Cardiac muscle cell (in vitro differentiated cells and primary cell): Measurements from ENCODE around the gene KMT2C. TPM values are rescaled to one million over a fixed set of nuclear protein-coding genes. Genes with fewer than 3 reads are reported as not detected.
A peak's percentile ranks its signal among the peaks of the same experiment; 100 is the strongest.

Experiments
- DNase-seq, 2 donors: peaks; one replicate each; pipeline versions ENCODE4 v3.0.0 to v3.0.0-alpha.2; 2010 to 2017; ENCODE audit warnings: low read depth in 1 of 2, low spot score in 1 of 2
- H3K27ac ChIP-seq: fragments of 200-600 bp; sonication (generic); 2 replicates; pipeline ENCODE4 v1.5.1; 2016
- H3K27me3 ChIP-seq: fragments of 200-600 bp; sonication (generic); 2 replicates; pipeline ENCODE4 v1.6.0; 2016; ENCODE audit warnings: control low read depth
- H3K36me3 ChIP-seq: fragments of 200-600 bp; sonication (generic); 2 replicates; pipeline ENCODE4 v1.5.1; 2016; ENCODE audit warnings: control low read depth
- H3K4me1 ChIP-seq: fragments of 200-600 bp; sonication (generic); 2 replicates; pipeline ENCODE4 v1.8.1; 2017; ENCODE audit warnings: low read depth, mild to moderate bottlenecking, mixed run types
- H3K4me3 ChIP-seq: fragments of 200-600 bp; sonication (generic); 2 replicates; pipeline ENCODE4 v1.5.1; 2016; ENCODE audit warnings: mild to moderate bottlenecking
- H3K9me3 ChIP-seq: fragments of 200-600 bp; sonication (generic); 2 replicates; pipeline ENCODE4 v1.5.1; 2017; ENCODE audit warnings: low read depth, mild to moderate bottlenecking, control low read depth
- polyA plus RNA-seq: library from polyadenylated mRNA; unstranded; fragments of >200 nt; fragmentation: Nextera tagmentation; extraction: Ambion mirVana; gene quantifications from 2 replicates; pipeline ENCODE4 v1.2.1, GENCODE V29; 2016
- total RNA-seq: library from RNA; depleted of rRNA; stranded (reverse); fragments of >200 nt; gene quantifications from 2 replicates; pipeline ENCODE4 v1.2.3, GENCODE V29; 2016
- TF ChIP-seq, protein P1 (sequence below): IDR thresholded peaks from 2 replicates; pipeline ENCODE4 v1.5.1; 2012; ENCODE audit warnings: low read depth, mild to moderate bottlenecking, low read length

KMT2C gene
- total and polyA plus RNA-seq, 2 experiments from 2014 or later: 22.8 to 37.3 TPM

DNA sequence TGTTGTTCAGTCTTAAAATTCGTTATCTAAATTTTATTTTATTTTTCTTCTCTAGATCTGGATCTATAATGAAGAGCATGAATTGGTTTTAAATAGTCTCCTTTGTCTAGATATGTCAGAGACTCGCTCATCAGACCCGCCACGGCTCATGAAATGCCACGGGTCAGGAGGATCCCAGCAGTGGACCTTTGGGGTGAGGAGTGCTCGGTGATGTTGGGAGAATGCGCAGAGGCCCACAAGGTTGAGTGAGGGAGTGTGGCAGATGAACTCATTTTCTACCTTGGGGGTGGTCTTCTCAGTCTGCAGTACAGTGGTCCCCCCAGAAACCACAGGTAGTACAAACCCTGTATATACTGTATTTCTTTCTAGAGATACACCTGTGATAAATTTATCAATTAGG is 315.0 kb downstream of the KMT2C start:
- Histone ChIP-seq H3K36me3 (peaks cover 56% of the 10 kb centered on the region), H3K27me3 (no peaks in the 10 kb centered on the region), H3K4me1 (no peaks in the 10 kb centered on the region), H3K27ac (peak overlapping the region; percentile 38), H3K4me3 (no peak overlapping the region), H3K9me3 (no peaks in the 10 kb centered on the region)
- DNase-seq: no peak
- TF ChIP-seq, protein P1, sequence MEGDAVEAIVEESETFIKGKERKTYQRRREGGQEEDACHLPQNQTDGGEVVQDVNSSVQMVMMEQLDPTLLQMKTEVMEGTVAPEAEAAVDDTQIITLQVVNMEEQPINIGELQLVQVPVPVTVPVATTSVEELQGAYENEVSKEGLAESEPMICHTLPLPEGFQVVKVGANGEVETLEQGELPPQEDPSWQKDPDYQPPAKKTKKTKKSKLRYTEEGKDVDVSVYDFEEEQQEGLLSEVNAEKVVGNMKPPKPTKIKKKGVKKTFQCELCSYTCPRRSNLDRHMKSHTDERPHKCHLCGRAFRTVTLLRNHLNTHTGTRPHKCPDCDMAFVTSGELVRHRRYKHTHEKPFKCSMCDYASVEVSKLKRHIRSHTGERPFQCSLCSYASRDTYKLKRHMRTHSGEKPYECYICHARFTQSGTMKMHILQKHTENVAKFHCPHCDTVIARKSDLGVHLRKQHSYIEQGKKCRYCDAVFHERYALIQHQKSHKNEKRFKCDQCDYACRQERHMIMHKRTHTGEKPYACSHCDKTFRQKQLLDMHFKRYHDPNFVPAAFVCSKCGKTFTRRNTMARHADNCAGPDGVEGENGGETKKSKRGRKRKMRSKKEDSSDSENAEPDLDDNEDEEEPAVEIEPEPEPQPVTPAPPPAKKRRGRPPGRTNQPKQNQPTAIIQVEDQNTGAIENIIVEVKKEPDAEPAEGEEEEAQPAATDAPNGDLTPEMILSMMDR: no peak

DNA sequence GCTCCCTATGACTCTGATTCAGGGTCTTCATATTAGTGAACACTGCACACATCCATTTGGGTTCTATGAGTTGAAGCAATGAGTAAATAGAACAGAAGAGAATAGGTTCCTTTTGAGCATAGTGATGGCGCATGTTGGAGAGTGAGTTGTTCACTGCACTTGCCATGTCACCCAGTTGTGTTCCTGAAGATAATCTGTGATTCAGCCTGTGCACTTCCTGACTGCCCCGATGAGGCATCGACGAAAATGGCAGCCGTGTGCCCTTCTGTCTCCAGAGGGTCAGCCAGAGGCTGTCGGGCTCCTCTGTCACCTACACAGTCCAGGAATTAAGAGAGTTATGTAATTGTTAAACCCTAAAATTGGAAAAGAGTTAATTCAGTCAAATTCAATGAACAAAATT is 315.6 kb downstream of the KMT2C start:
- Histone ChIP-seq H3K9me3 (no peaks in the 10 kb centered on the region), H3K27me3 (no peaks in the 10 kb centered on the region), H3K36me3 (peaks cover 56% of the 10 kb centered on the region), H3K4me3 (no peak overlapping the region), H3K27ac (peak overlapping the region; percentile 38), H3K4me1 (no peaks in the 10 kb centered on the region)
- no peak for DNase-seq
- TF ChIP-seq, protein P1: no peak

DNA sequence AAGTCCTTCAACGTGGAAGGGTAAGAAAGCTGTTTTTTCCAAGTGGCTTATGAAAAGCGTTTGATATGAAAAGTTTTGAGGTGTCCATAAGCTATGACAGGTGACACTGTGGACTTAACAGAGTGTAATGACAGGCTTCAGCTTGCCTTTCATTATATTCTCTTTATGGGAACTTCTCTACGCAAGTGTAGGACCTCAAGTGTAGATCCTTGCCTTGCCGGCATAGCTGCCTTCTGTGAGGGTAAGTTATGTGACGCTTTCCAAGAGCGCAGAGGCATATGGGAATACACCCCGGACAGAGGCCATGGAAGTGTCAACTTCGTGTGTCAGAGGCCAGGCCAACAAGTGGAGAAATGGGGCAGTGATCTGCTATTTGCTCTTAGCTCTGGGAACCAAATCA is 318.4 kb downstream of the KMT2C start:
- Histone ChIP-seq H3K27ac (no peak overlapping the region), H3K9me3 (no peaks in the 10 kb centered on the region), H3K36me3 (peaks cover 52% of the 10 kb centered on the region), H3K4me3 (no peak overlapping the region), H3K27me3 (no peaks in the 10 kb centered on the region), H3K4me1 (no peaks in the 10 kb centered on the region)
- TF ChIP-seq, protein P1: no peak
- DNase-seq: no peak

DNA sequence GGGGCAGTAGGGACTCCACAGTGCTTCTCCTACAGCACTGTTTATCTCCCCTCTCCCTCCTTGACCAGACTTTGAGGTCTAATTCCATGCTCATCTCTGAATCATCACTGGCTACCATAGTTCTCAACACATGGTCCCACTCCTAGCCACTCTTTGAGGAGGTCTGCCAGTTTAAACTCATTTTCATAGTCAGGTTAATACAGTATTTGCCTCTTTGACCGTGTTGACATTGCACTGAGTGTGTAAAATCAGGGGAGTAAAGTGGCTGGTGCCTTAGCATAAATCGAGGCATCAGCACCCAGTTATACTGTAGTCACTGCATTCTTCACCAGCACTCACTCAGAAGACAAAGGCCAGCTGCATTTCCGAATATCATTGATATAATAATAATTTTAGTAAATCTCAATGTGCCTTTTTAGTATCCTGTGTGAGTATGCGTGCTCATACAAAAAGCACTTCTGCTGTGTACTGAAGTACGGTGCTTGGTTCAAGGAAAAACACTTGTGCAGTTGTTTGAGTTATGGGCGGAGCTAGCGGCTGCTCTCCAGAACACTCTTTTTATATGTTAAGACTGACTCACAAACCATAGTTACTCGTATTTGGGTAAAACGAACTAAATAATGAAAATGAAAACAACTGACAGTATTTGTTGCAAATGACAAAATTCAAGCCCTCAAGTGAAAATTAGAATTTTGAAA is 320.6 kb downstream of the KMT2C start:
- H3K4me3 ChIP-seq: no peak overlapping the region
- TF ChIP-seq, protein P1: no peak
- H3K27me3 ChIP-seq: no peaks in the 10 kb centered on the region
- H3K36me3 ChIP-seq: peaks cover 38% of the 10 kb centered on the region
- H3K4me1 ChIP-seq: no peaks in the 10 kb centered on the region
- no peak for DNase-seq
- no peak overlapping the region for H3K27ac ChIP-seq
- H3K9me3 ChIP-seq: no peaks in the 10 kb centered on the region

DNA sequence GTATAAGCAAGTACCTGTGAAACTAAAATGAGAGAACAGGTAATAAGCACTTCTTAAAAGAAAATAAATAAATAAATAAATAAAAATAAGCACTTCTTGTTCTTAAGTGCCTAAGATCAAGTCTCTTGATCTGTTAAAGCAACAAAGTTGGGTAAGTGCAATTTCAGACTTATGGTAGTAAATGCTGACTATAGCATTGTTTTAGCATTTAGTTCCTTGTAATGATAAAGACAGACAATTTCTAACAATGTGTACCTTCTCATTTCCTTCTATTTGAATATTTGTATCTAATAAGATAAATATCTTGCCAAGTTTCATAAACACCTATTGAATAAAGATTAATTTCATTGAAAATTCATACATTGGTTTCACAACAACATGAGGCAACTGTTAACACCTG is 323.0 kb downstream of the KMT2C start:
- Histone ChIP-seq H3K27ac (no peak overlapping the region), H3K27me3 (no peaks in the 10 kb centered on the region), H3K9me3 (no peaks in the 10 kb centered on the region), H3K4me3 (no peak overlapping the region), H3K4me1 (peaks cover 7% of the 10 kb centered on the region), H3K36me3 (peaks cover 24% of the 10 kb centered on the region)
- TF ChIP-seq, protein P1: no peak
- DNase-seq: no peak
